Femur (tissue), 1 donor: ENCODE results near the gene RNH1.
"Not testable (repeated sequence)": the region's sequence is repeated elsewhere in the genome, so short reads cannot be mapped to it uniquely, and the experiment has no call there.

Experiments
- DNase-seq: peaks from one replicate; pipeline ENCODE4 v3.0.0-alpha.2; 2017

RNH1 gene

DNA sequence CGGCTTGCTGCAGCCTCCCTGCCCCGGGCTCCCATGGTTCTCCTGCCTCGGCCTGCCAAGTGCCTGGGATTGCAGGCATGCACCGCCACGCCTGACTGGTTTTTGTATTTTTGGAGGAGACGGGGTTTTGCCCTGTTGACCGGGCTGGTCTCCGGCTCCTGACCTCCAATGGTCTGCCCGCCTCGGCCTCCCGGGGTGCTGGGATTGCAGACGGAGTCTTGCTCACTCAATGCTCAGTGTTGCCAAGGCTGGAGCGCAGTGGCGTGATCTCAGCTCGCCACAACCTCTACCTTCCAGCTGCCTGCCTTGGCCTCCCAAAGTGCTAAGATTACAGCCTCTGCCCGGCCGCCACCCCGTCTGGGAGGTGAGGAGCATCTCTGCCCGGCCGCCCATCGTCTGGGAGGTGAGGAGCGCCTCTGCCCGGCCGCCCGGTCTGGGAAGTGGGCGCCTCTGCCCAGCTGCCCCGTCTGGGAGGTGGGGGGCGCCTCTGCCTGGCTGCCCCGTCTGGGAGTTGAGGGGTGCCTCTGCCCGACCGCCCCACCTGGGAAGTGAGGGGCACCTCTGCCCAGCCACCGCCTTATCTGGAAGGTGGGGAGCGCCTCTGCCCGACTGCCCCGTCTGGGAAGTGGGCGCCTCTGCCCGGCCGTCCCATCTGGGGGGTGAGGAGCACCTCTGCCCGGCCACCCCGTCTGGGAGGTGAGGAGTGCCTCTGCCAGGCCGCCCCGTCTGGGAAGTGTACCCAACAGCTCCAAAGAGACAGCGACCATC lies 10.1 kb upstream of the RNH1 start:
- not testable (repeated sequence) for DNase-seq

GRCh38 chr11:516400-516799 lies 9.4 kb upstream of the RNH1 start:
- DNase-seq: no peak

DNA sequence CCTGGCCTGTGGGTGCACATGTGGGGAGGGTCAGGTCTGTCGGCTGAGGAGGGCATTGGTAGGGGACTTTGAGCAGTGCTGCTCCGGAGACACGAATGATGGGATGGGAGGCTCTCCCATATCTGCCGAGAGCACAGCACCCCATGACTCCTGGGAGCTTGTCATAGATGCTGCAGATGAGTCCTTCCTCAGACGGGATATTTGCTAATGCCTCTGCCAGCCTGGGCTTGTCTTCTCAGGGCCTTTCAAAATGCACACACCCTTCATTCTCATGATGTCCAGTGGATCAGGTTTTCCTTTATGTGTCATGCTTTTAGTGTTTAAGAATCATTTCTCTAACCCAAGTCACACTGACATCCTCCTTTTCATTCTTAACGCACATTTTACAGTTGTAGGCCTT lies 8.1 kb upstream of the RNH1 start:
- no peak for DNase-seq

DNA sequence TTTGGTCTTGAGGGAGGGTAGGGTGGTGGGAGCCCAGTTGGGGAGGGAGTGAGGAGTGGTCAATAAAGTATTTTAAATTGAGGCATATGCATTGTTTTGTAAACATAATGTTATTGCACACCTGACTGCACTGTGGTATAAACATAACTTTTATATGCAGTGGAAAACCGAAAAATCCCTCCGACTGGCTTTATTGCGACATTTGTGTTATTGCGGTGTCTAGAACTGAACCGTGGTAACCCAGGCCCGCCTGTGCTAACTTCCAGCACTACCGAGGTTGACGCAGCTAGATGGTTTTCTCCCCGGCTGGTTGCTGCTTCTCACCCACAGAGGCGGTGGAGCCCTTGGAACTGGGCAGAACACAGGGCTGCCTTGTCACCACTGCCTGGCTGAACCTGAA lies 7.6 kb upstream of the RNH1 start:
- no peak for DNase-seq

DNA sequence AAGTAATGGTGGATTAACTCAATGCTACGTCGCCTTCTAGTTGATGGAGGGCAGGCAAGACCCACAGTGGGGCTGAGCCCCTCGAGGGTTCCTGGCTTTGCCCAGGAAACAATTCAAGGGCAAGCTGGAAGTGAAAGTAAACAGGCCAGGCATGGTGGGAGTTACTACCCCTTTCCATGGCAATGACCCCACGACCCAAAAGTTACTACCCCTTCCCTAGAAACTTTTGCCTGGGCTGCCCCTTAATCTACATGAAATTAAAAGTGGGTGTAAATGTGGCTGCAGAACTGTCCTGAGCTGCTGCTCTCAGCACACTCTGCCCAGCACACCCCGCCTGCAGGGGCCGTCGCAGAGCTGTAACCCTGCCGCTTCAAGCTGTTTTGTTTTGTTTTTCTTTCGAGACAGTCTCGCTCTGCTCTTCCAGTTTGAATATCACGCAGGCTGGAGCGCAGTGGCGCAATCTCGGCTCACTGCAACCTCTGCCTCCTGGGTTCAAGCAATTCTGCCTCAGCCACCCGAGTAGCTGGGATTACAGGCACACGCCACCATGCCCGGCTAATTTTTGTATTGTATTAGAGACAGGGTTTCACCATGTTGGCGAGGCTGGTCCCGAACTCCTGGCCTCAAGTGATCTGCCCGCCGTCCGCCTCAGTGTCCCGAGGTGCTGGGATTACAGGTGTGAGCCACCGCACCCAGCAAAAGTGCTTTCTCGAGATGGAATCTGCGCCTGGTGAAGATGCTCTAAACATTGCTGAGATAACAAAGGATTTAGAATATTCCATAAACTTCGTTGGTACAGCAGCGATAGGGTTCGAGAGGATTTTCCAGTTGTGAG lies 5.9 kb upstream of the RNH1 start:
- DNase-seq: no peak

DNA sequence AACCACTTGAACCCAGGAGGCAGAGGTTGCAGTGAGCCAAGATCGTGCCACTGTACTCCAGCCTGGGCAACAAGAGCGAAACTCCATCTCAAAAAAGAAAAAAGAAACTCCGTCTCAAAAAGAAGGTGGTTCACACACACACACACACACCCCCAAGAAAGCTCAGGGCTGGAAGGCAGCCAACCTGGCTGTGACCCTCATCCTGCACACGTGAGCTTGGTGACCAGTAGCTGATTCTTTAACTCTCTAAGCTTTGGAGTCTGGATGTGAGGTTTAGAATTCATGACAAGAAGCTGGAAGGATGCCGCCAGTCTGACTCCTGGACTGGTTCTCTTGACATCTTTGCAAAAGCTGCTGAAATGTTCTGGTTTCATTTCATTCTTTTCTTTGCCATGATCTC lies 1.9 kb upstream of the RNH1 start:
- DNase-seq: no peak

DNA sequence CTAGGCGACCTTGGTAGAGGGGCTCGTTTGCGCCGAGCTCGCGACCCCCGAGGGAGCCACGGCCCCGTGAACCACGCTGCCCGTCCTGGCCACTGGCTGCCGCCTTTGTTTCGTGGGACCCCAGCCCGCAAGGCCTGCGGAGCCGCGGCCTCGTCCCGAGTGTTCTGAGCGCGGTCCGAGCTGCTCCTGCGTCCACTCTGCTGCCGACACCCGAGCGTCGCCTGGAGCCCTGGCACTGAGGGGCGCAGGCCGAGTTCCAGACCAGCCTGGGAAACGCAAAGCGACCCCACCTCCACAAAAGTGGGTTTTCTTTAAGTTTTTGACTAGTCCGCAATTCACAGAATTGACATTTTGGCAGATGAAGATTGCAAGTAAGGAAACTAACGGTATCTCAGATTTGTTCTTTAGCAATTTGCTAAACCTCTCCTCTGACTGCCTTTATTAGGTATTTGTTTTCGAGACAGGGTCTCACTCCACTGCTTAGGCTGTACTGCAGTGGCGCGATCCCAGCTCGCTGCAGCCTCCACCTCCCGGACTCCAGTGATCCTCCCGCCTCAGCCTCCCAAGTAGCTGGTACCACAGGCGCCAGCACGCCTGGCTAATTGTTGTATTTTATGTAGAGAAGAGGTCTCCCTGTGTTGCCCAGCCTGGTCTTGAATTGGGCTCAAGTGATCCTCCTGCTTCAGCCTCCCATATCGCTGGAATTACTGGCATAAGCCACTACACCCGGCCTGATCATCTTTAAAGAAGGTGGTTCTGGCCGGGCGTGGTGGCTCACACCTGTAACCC lies 879 bp upstream of the RNH1 start:
- DNase-seq: no peak

DNA sequence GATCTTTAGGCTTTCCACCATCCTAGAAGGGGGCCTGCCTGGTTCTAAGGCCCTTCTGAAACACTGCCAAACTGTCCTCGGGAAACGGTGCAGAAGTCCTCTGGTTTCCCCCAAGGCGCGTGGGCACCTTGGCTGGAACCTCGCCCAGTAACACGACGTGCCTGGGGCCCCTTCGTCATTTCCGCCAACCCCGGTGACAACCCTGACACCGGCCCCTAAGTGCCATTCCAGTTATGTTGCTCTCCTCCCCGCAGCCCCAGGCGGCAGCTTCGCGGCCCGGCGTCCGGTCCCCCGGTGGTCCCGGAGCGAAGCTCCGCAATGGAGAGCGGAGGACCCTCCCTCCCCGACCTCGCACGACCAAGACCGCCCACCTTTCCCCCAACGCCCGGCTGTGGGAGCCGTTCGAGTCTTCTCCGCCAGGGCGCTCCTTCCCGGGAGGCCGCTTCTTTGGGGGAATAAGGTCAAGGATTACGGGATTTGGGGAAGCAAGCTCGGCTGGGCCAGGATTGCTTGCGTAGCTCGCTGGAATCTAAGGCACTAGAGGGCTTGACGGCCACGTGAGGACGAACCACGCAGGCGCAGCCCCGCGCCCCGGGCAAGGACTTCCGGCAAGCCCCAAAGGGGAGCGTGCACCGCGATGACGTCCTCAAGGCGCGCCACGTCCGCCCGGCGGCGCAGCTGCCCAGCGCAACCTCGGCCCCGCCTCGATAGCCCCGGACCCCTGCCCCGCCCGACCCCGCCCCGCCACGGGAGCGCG lies 626 bp downstream of the RNH1 start:
- peak; percentile 99 for DNase-seq

DNA sequence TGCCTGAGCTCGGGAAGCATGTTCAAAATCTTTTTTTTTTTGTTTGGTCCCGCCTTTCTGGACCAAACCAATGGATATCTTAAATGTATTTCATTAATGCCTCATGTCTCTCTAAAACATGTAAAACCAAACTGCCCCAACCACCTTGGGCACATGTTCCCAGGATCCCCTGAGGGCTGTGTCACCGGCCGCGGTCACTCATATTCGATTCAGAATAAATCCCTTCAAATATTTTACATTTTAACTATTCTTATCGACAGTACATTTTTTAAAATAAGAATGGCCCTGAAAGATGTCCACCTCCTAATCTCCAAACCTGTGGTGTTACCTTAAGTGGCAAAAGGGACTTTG lies 2.1 kb downstream of the RNH1 start:
- DNase-seq: no peak

GRCh38 chr11:504053-504993 lies 2.7 kb downstream of the RNH1 start:
- DNase-seq: peak; percentile 66

- peak; percentile 67 for DNase-seq
Observed at GRCh38 chr11:503179-503981, 3.7 kb downstream of the RNH1 start.

GRCh38 chr11:502288-503178 lies 4.5 kb downstream of the RNH1 start:
- no peak for DNase-seq

GRCh38 chr11:501683-502287 lies 5.3 kb downstream of the RNH1 start:
- peak; percentile 15 for DNase-seq

DNA sequence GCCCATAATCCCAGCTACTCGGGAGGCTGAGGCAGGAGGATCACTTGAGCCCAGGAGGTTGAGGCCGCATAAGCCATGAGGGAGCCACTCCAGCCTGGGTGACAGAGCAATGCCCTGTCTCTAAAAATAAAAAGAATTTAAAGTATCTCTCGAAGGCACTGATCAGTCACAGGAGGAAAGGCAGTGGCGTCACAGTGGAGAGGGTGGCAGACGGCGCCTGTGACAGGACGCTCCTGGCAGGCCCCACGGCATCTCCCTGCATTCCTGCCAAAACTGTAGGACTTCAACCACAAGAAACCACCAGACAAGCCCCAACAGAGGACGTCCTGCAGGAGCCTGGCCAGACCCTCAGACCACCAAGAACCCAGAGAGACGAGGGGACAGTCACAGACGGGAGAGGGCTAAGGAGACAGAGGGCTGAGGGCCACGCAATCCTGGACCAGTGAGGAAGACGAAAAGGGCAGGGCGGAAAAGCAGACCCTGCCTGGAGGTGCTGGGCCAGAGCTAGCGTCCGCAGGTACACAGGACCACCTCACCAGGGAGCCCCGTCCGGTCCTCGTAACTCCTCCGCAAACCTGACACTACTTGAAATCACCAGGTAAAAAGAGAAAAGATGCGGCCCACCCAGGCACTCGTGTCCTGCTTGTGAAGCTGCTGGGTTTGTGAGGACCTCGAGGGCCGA lies 5.9 kb downstream of the RNH1 start:
- no peak for DNase-seq

- DNase-seq: no peak
Observed at GRCh38 chr11:499201-500076, 7.6 kb downstream of the RNH1 start.

- peak; percentile 16 for DNase-seq
Observed at GRCh38 chr11:498297-499181, 8.5 kb downstream of the RNH1 start.
